Renal pelvis (tissue), 4 donors: Measurements from ENCODE around the gene GPC2. TPM values are rescaled to one million over a fixed set of nuclear protein-coding genes. Genes with fewer than 3 reads are reported as not detected.

Experiments used
- DNase-seq: peaks from one replicate; pipeline ENCODE4 v3.0.0-alpha.2; 2013
- polyA plus RNA-seq, 3 donors: library from polyadenylated mRNA; unstranded; fragments of 120-200 nt; gene quantifications; one replicate each; pipeline ENCODE4 v1.2.1, GENCODE V29; 2013; ENCODE audit not compliant: insufficient read length in 3 of 3

The GPC2 gene
- polyA plus RNA-seq, 3 donors, result 13.6 to 16.6 (median 14.0) TPM

GRCh38 chr7:100124301-100125230, 52.6 kb downstream of the GPC2 start:
- no peak for DNase-seq

- no peak for DNase-seq
Observed at GRCh38 chr7:100122568-100122967, 54.6 kb downstream of the GPC2 start.

DNA sequence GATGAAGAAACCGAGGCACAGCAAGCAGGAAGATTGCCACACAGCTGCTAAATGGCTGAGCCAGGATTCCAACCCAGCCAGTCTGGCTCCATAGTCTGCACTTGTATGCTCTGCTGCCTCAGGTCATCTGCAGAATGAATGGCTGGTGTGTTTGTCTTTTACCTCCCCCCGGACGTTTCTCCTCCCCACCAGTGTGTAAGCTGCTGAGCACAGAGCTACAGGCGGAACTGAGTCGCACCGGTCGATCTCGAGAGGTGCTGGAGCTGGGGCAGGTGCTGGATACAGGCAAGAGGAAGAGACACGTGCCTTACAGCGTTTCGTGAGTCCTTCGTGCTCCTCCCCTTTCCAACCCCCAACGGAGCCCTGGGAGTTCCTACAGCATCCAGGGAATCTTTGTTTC, 55.1 kb downstream of the GPC2 start:
- no peak for DNase-seq

GRCh38 chr7:100120733-100121036, 56.5 kb downstream of the GPC2 start:
- DNase-seq, result no peak

DNA sequence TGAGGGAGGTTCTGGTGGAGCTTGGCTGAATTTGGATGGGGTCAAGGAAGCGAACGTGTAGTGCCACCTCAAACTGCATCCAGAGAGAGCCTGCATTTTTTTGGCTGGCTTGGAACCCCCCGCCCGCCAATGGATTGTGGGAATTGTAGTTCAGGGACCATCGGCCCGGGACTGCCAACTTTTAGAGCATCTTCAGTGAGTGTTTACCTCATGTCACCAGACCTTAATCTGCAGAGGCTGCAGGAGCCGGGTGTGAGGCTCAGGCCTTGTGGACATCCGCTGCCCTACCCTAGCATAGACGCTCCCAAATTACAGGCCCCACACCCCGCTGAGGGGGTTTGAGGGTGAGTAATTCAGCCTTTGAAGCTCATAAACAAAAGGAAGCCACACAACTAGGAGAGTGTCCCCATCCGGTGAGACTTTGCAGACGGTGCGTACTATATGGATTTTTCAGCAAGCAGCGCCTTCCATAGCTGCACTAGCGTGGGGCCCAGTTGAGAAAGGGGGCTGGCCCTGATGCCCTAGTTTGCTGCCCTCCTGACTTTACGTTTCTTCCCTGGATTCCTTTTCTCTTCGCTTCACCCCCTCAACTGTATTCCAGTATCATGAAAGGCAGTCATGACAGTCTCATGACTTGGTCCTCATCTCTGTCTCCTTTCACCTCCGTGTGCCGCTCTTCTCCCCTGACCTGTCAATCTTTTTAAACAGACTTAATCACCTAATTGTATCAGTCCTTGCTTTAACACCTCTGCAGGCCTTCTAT, 57.0 kb downstream of the GPC2 start:
- peak; percentile 64 for DNase-seq

Other genes with a start within 250 kb of the GPC2 start
- gene GJC3, start 247.8 kb downstream of the GPC2 start, polyA plus RNA-seq, result 1 to 10 TPM in 1 of 3 donors, under 1 TPM in 2; 0.86 to 1.7 (median 0.95) TPM
- gene AZGP1, start 201.3 kb downstream of the GPC2 start, polyA plus RNA-seq, result 10 to 100 TPM; 62.6 to 70.1 (median 68.7) TPM
- gene ZKSCAN1, start 161.8 kb downstream of the GPC2 start, polyA plus RNA-seq, result 10 to 100 TPM; 42.4 to 68.8 (median 63.1) TPM
- 10 to 100 TPM; 22.8 to 27.1 (median 23.3) TPM for gene ZSCAN21, start 127.6 kb downstream of the GPC2 start, polyA plus RNA-seq
- gene ZNF3, start 95.7 kb downstream of the GPC2 start, polyA plus RNA-seq, result 10 to 100 TPM; 50.5 to 58.6 (median 57.8) TPM
- 100 to 1,000 TPM; 133 to 137 (median 135) TPM for gene COPS6, start 88.4 kb downstream of the GPC2 start, polyA plus RNA-seq
- 100 to 1,000 TPM; 166 to 180 (median 170) TPM for gene MCM7, start 76.0 kb downstream of the GPC2 start, polyA plus RNA-seq
- gene AP4M1, start 75.7 kb downstream of the GPC2 start, polyA plus RNA-seq, result 10 to 100 TPM; 33.4 to 39.4 (median 39.0) TPM
- gene TAF6, start 58.0 kb downstream of the GPC2 start, polyA plus RNA-seq, result 10 to 100 TPM; 65.8 to 72.3 (median 69.2) TPM
- 10 to 100 TPM; 39.3 to 43.0 (median 41.5) TPM for gene CNPY4, start 57.7 kb downstream of the GPC2 start, polyA plus RNA-seq
- gene MBLAC1, start 50.4 kb downstream of the GPC2 start, polyA plus RNA-seq, result 1 to 10 TPM; 1.7 to 2.6 (median 2.0) TPM
- 100 to 1,000 TPM; 116 to 136 (median 129) TPM for gene LAMTOR4, start 28.5 kb downstream of the GPC2 start, polyA plus RNA-seq
- 10 to 100 TPM; 21.0 to 27.1 (median 24.7) TPM for gene TRAPPC14, start 18.7 kb downstream of the GPC2 start, polyA plus RNA-seq
- gene GAL3ST4, start 8.8 kb downstream of the GPC2 start, polyA plus RNA-seq, result 1 to 10 TPM; 5.8 to 6.0 (median 5.9) TPM
- gene STAG3, start 537 bp upstream of the GPC2 start, polyA plus RNA-seq, result 10 to 100 TPM; 10.2 to 33.4 (median 30.1) TPM
- gene PVRIG, start 42.6 kb upstream of the GPC2 start, polyA plus RNA-seq, result 1 to 10 TPM; 2.0 to 9.2 (median 8.1) TPM
- 10 to 100 TPM in 1 of 3 donors, 1 to 10 TPM in 2; 6.4 to 10.4 (median 8.1) TPM for gene SPDYE3, start 130.3 kb upstream of the GPC2 start, polyA plus RNA-seq
- 10 to 100 TPM; 35.8 to 63.6 (median 63.1) TPM for gene PILRB, start 180.7 kb upstream of the GPC2 start, polyA plus RNA-seq
- 10 to 100 TPM in 1 of 3 donors, 1 to 10 TPM in 2; 4.5 to 10.1 (median 6.3) TPM for gene PILRA, start 196.1 kb upstream of the GPC2 start, polyA plus RNA-seq